Activated CD8-positive, alpha-beta T cell treated with anti-CD3 and anti-CD28 coated beads, Interleukin-2, amount 10 ng/mL, durations not matched to agents 7 days and 5 days (primary cell): ENCODE results near the gene PRKAA1. TPM values are rescaled to one million over a fixed set of nuclear protein-coding genes. Genes with fewer than 3 reads are reported as not detected.
"Not testable (repeated sequence)": the region's sequence is repeated elsewhere in the genome, so short reads cannot be mapped to it uniquely, and the experiment has no call there.

ENCODE experiments used
- ATAC-seq: fragments of 150-1000 bp; cut with Tn5 transposase; one replicate; pipeline ENCODE4 v1.10.0; 2021; ENCODE audit warnings: moderate library complexity
- CTCF ChIA-PET: fragments of 350-600 bp; sonication (Branson Sonifier 250); formaldehyde crosslinking; loops from one replicate; lab custom pipeline; 2021; ENCODE audit warnings: antibody characterized with exemption; lab: Charles Lee
- POLR2A ChIA-PET: fragments of 350-600 bp; sonication (Branson Sonifier 250); formaldehyde crosslinking; loops from one replicate; lab custom pipeline; 2021; ENCODE audit warnings: antibody characterized with exemption; lab: Charles Lee
- DNase-seq: peaks from one replicate; pipeline ENCODE4 v3.0.0-alpha.2; 2020
- H3K27ac Mint-ChIP-seq: one replicate; pipeline ENCODE4 v1.8.0; 2021; ENCODE audit warnings: mild to moderate bottlenecking, mixed read lengths
- H3K27me3 Mint-ChIP-seq: one replicate; pipeline ENCODE4 v1.8.0; 2021; ENCODE audit warnings: low read depth, mixed read lengths
- H3K36me3 Mint-ChIP-seq: one replicate; pipeline ENCODE4 v1.8.0; 2021; ENCODE audit warnings: low read depth, mixed read lengths
- H3K4me1 Mint-ChIP-seq: one replicate; pipeline ENCODE4 v1.8.0; 2021; ENCODE audit warnings: low read depth, mixed read lengths
- H3K4me3 Mint-ChIP-seq: one replicate; pipeline ENCODE4 v1.8.0; 2021; ENCODE audit warnings: mild to moderate bottlenecking, mixed read lengths
- H3K9me3 Mint-ChIP-seq: one replicate; pipeline ENCODE4 v1.8.0; 2022; ENCODE audit warnings: mixed read lengths; ENCODE audit not compliant: insufficient read depth
- total RNA-seq, 2 experiments: library from RNA; stranded (reverse); gene quantifications; one replicate each; pipeline ENCODE4 v1.2.3, GENCODE V29; 2021

PRKAA1 gene
- total RNA-seq, 2 experiments from 2014 or later, result 70.8 to 72.3 TPM

DNA sequence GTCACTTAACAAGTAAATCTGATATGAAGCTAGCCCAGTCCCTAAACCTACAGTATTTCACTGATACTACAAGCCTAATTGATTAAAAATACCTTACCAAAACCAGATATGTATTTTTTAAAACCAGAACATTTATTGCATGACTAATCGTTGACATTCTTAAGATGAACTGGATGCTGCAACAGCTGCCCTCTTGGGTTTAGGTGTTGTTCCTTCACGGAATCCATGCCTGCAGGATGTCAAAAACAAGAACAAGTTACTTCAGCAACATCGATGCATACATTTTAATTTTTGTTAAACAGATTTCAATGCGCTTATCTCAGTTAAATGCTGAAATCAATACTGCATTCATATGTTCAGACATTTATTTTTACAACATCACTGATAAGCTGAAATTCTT lies 34.2 kb upstream of the PRKAA1 start:
- peaks cover 78% of the 10 kb centered on the region for H3K36me3 Mint-ChIP-seq
- POLR2A ChIA-PET, result interaction anchor here (0.7 to 1.6 kb wide), 5 partner anchors 34 to 151 kb away, joined by 3 to 8 read pairs (median 3); partner anchors contain the start of genes PRKAA1 and TTC33
- no peak for ATAC-seq
- H3K27me3 Mint-ChIP-seq, result no peaks in the 10 kb centered on the region
- H3K4me1 Mint-ChIP-seq, result peaks cover 68% of the 10 kb centered on the region
- peak overlapping the region; percentile 97 for H3K4me3 Mint-ChIP-seq
- DNase-seq, result no peak
- no peaks in the 10 kb centered on the region for H3K9me3 Mint-ChIP-seq
- CTCF ChIA-PET, result interaction anchor here (1.1 to 1.7 kb wide), 3 partner anchors 10 to 24 kb away, joined by 3 to 5 read pairs (median 3); no protein-coding TSS in a partner anchor
- H3K27ac Mint-ChIP-seq, result peak overlapping the region; percentile 66

DNA sequence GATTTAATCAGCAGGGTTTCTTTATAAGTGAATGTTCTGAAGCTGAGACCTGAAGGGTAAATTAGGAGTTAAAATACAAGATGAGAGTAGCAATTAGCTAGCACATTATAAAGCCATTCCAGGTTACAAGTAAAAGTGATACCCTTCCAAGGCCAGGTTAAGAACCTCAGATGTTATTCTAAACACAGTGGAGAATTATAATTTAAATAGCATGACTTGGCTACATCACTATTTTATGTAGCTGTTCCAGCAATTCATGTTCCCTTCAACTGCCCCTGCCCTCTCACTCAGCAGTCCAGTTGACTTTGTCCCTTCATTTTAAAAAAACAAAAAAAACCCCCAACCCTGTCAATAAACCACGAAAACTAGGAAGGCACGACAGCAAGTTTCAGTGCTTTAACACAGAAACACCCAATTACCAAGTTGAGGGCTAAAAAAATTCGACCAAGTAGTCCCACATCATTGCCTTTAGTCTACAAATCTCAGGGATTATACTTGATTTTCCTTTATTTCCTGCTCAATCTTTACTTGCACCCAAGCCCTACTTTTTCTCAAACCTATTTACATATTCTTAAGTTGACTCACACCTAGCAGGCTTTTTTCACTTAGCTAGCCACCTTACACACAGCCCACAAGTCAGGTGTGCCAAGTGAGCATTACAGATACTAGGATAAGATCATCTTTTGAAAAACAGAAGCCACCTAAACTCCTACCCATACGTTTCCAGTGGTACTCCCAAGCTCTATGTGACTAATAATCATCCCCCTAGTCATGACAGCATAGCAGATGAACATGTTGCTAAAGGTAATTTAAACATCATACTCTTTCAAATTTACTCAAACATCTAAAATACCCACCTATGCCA lies 33.4 kb upstream of the PRKAA1 start:
- ChIA-PET POLR2A (interaction anchor here (1.2 to 1.8 kb wide), 4 partner anchors 24 to 150 kb away, joined by 3 to 8 read pairs (median 4); partner anchors contain the start of gene PRKAA1), CTCF (interaction anchor here (1.1 to 1.7 kb wide), 2 partner anchors 16 to 24 kb away, joined by 3 to 5 read pairs; no protein-coding TSS in a partner anchor)
- no peaks in the 10 kb centered on the region for H3K9me3 Mint-ChIP-seq
- H3K27ac Mint-ChIP-seq, result peak overlapping the region; percentile 66
- peak overlapping the region; percentile 97 for H3K4me3 Mint-ChIP-seq
- peaks cover 84% of the 10 kb centered on the region for H3K36me3 Mint-ChIP-seq
- ATAC-seq, result no peak
- no peaks in the 10 kb centered on the region for H3K27me3 Mint-ChIP-seq
- peaks cover 66% of the 10 kb centered on the region for H3K4me1 Mint-ChIP-seq
- DNase-seq, result no peak

DNA sequence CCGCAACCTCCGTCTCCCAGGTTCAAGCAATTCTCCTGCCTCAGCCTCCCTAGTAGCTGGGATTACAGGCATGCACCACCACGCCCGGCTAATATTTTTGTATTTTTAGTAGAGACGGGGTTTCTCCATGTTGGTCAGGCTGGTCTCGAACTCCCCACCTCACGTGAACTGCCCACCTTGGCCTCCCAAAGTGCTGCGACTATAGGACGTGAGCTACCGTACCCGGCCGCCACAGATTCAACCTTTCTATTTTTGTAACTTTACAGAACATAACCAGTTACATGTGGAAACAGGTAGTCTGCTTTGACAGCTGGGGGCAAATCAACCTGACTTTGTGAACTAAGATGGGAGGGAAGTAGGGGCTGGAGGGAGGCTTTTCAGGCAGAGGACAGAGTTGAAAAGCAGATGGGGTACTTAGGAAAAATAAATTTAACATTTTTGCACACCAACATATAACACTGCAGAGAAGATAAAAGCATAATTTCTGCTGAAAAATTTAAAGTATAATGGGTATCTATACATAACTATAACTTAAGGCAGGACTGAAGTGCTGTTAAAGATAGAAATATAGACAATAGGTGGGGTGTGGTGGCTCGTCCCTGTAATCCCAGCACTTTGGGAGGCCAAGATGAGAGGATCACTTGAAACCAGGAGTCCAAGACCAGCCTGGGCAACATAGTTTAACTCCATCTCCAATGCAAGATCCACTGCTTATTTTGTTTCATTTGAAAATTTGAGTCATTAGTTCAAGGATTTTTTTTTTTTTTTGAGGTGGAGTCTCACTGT lies 31.8 kb upstream of the PRKAA1 start:
- peaks cover 51% of the 10 kb centered on the region for H3K4me1 Mint-ChIP-seq
- DNase-seq (no peak), ATAC-seq (no peak)
- H3K27me3 Mint-ChIP-seq, result no peaks in the 10 kb centered on the region
- H3K27ac Mint-ChIP-seq, result no peak overlapping the region
- peaks cover 86% of the 10 kb centered on the region for H3K36me3 Mint-ChIP-seq
- CTCF ChIA-PET, result no interaction called here
- POLR2A ChIA-PET, result interaction anchor here (0.6 to 1.8 kb wide), 5 partner anchors 9 to 69 kb away, joined by 3 to 5 read pairs (median 3); no protein-coding TSS in a partner anchor
- no peak overlapping the region for H3K4me3 Mint-ChIP-seq
- H3K9me3 Mint-ChIP-seq, result no peaks in the 10 kb centered on the region

DNA sequence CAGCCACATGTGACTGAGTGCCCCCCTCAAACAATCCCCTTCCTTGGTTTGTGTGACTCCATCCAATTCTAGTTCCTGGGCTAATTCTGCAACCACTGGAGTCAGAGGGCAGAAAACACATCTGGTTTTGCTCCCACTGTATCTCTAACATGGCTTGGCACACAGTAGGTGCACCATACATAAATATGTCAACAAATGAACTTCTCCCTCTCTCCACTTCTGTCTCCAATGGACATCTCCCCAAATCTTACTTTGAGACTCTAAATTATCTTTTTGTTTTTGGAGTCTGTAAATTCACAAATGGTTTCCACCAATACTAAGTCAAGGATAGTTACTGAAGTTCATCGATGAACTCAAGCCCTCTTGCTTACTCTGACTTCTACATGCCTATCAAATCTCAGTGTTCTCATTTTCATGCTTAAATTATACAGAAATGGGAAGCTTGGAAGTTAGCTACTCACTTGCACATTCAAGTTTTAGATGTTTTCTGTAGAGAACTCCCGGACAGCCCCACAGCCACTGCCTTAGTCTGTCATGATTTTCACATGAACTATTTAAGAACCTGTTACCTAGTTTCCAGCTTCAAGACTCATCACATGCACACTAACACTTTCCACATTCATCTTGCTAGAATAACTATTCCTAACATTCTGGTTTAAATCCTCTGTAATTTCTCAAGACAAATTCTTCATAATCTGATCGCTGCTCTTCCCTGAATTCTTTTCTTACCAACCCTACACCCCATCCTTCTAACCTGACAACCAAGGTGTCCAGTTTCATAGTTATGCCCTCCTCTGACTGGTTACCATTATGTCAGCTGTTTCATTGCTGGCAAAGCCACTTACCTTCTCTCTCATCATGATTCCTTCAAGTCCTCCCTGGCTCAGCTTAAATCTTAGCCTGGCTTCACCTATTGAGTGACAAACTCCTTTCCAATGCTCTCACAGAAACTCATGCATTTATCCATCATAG lies 30.8 kb upstream of the PRKAA1 start:
- Mint-ChIP-seq H3K27ac (peak overlapping the region; percentile 56), H3K9me3 (no peaks in the 10 kb centered on the region), H3K4me1 (peaks cover 49% of the 10 kb centered on the region), H3K4me3 (no peak overlapping the region), H3K27me3 (no peaks in the 10 kb centered on the region), H3K36me3 (peaks cover 77% of the 10 kb centered on the region)
- POLR2A ChIA-PET, result interaction anchor here (1.1 to 1.4 kb wide), 2 partner anchors 9 to 18 kb away, joined by 3 to 5 read pairs; no protein-coding TSS in a partner anchor
- DNase-seq, result no peak
- ATAC-seq, result no peak
- CTCF ChIA-PET, result no interaction called here

DNA sequence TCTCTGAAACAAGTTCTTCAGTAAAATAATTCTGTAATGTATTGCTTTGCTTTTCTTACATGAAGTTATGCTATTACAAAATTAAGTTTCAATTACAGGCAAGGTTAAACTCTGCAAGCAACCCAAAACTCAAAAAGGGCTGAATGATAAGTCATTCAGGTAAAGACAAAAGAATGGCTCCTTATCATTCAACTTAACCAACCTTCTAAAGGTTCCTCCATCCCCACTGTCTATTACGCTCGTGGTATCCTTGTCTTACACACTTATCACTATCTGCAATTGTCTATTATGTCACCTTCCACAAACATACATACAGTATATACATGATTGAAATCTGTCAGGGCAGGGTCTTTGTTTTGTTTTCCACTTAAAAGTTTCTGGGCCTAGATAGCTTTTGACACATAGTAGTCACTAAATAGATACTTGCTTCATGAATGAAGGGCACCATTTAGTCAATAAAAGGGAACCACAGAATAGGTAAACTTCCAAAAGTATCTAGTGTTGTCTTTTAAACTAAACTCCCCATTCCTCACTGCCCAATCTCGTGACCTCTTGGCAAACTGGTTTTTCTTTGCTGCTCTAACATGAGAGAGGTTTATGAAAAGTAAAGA lies 30.0 kb upstream of the PRKAA1 start:
- CTCF ChIA-PET, result no interaction called here
- Mint-ChIP-seq H3K27ac (no peak overlapping the region), H3K36me3 (peaks cover 73% of the 10 kb centered on the region), H3K27me3 (no peaks in the 10 kb centered on the region), H3K9me3 (no peaks in the 10 kb centered on the region), H3K4me3 (no peak overlapping the region), H3K4me1 (peaks cover 41% of the 10 kb centered on the region)
- ATAC-seq, result no peak
- POLR2A ChIA-PET, result interaction anchor here (0.7 kb wide), 1 partner anchor 20 kb away, joined by 3 read pairs; no protein-coding TSS in a partner anchor
- DNase-seq, result no peak

DNA sequence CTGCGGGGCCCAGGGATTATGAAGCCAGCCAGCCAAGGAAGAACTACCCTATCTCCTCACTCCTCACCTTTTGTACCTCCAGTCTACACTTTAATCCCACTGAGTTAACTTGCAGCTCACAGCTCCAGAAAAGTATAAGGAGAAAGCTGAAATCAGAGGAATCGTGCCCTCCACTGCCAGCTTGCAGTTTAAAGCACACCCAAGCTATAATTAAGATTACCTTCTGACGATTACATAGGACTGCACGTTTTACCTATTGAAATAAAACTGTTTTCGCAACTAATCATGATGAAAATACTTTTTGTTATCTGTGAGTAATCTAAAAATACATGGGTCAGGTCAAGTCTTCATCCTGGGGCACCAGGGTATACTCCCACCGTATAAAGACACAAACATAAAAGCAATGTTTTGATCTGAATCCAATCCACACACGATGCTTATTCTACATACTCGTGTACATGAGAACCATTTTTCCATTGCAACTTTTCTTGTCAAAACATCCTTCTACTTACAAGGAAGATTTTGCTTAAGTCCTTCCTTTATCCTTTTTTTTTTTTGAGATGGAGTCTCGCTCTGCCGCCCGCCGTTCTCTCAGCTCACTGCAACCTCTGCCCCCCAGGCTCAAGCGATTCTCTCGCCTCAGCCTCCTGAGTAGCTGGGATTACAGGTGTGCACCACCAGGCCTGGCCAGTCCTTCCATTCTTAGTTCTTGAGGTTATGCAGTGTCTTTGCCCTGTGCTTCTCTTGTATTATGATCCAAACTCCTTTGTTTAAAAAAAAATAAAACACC lies 29.2 kb upstream of the PRKAA1 start:
- DNase-seq (no peak), ATAC-seq (no peak)
- no peaks in the 10 kb centered on the region for H3K9me3 Mint-ChIP-seq
- CTCF ChIA-PET, result no interaction called here
- POLR2A ChIA-PET, result interaction anchor here (0.7 to 1.1 kb wide), 3 partner anchors 19 to 30 kb away, joined by 3 to 4 read pairs (median 3); no protein-coding TSS in a partner anchor
- no peaks in the 10 kb centered on the region for H3K27me3 Mint-ChIP-seq
- H3K4me1 Mint-ChIP-seq, result peaks cover 34% of the 10 kb centered on the region
- no peak overlapping the region for H3K4me3 Mint-ChIP-seq
- peaks cover 65% of the 10 kb centered on the region for H3K36me3 Mint-ChIP-seq
- no peak overlapping the region for H3K27ac Mint-ChIP-seq

DNA sequence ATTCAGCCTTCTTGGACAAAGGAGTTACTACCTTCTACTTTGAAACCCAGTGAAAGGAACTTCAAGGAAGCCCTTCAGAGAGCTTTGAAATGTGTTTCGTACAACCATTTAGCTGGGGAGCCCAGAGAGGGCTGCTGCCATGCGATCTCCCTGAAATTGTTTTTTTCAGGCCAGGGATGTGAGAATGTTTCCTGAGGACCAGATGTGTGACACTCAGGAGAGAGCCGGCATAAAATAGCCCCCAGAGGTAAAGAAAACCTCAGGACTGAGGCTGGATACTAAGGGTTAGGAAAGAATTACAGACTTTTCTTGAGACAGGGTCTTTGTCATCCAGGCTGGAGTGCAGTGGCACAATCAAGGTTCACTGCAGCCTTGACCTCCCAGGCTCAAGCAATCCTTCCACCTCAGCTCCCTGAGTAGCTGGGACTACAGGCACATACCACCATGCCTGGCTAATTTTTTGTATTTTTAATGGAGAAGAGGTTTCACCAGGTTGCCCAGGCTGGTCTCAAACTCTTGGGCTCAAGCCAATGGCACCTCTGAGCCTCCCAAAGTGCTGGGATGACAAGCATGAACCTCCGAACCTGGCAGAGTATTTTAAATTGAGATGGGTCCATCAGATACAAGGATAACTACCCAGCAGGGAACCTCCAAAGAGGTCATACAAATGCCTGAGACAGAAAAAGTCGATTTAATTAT lies 28.5 kb upstream of the PRKAA1 start:
- Mint-ChIP-seq H3K4me1 (peaks cover 26% of the 10 kb centered on the region), H3K36me3 (peaks cover 58% of the 10 kb centered on the region), H3K27ac (no peak overlapping the region), H3K9me3 (no peaks in the 10 kb centered on the region), H3K27me3 (no peaks in the 10 kb centered on the region), H3K4me3 (no peak overlapping the region)
- DNase-seq (no peak), ATAC-seq (no peak)
- POLR2A ChIA-PET, result interaction anchor here (0.9 to 1.1 kb wide), 3 partner anchors 8 to 29 kb away, joined by 3 to 4 read pairs (median 3); partner anchors contain the start of gene RPL37
- CTCF ChIA-PET, result no interaction called here

DNA sequence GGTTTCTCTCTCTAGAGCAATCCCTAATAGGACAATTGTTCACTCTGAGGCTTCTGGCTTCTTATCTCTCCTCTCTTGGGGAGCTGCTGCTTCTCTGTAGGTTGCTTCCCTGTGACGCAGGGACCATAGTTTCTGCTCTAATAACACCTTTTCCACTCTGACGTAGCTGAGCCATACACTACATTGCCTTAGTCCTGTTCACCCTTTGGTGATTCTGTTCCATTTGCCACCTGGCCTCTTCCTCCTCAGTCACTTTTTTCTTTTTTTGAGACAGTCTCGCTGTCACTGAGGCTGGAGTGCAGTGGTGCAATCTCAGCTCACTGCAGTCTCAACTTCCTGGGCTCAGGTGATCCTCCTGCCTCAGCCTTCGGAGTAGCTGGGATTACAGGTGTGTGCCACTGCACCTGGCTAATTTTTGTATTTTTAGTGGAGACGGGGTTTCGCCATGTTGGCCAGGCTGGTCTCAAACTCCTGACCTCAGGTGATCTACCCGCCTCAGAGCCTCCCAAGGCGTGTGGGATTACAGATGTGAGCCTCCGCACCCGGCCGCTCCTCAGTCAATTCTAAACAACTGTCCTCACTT lies 27.4 kb upstream of the PRKAA1 start:
- H3K9me3 Mint-ChIP-seq, H3K27ac Mint-ChIP-seq, DNase-seq, H3K27me3 Mint-ChIP-seq, CTCF ChIA-PET, ATAC-seq, H3K4me3 Mint-ChIP-seq: not testable (repeated sequence)
- H3K4me1 Mint-ChIP-seq, result peaks cover 22% of the 10 kb centered on the region
- peaks cover 51% of the 10 kb centered on the region for H3K36me3 Mint-ChIP-seq
- POLR2A ChIA-PET, result interaction anchor here (0.7 to 1.1 kb wide), 2 partner anchors 10 to 1750 kb away, joined by 3 read pairs; partner anchors contain the start of gene RPL37

DNA sequence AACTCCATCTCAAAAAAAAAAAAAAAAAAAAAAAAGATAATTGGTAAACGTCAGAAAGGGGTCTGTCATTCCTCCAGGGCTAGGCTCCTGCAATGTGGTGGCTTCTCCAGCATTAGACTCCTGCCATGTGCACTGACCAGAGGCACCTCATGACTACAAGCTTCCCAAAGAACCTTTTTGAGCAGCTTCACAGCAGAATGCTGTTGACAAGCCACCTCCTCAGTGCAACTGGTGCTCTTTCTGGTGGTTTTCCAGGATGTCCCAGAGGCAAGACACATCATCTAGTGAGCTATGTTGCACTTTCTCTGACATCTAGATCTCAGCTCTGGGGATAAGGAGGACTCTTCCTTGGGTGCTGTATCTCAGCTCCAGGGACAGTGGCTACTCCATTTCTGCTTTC lies 25.3 kb upstream of the PRKAA1 start:
- DNase-seq (no peak), ATAC-seq (no peak)
- H3K4me1 Mint-ChIP-seq, result peaks cover 7% of the 10 kb centered on the region
- no peak overlapping the region for H3K27ac Mint-ChIP-seq
- no peaks in the 10 kb centered on the region for H3K9me3 Mint-ChIP-seq
- POLR2A ChIA-PET, result interaction anchor here (0.6 kb wide), 1 partner anchor 27 kb away, joined by 3 read pairs; no protein-coding TSS in a partner anchor
- CTCF ChIA-PET, result interaction anchor here (0.7 kb wide), 1 partner anchor 55 kb away, joined by 3 read pairs; no protein-coding TSS in a partner anchor
- H3K27me3 Mint-ChIP-seq, result no peaks in the 10 kb centered on the region
- H3K4me3 Mint-ChIP-seq, result no peak overlapping the region
- H3K36me3 Mint-ChIP-seq, result peaks cover 32% of the 10 kb centered on the region
